Activated gamma-delta T cell treated with Interleukin-2 at 50 U/mL for 16 hours (primary cell): ENCODE data around the gene GYPC.
"Not testable (repeated sequence)": the region's sequence is repeated elsewhere in the genome, so short reads cannot be mapped to it uniquely, and the experiment has no call there.

ENCODE experiments used
- DNase-seq: peaks from one replicate; pipeline ENCODE4 v3.0.0-alpha.2; 2020

GYPC gene

DNA sequence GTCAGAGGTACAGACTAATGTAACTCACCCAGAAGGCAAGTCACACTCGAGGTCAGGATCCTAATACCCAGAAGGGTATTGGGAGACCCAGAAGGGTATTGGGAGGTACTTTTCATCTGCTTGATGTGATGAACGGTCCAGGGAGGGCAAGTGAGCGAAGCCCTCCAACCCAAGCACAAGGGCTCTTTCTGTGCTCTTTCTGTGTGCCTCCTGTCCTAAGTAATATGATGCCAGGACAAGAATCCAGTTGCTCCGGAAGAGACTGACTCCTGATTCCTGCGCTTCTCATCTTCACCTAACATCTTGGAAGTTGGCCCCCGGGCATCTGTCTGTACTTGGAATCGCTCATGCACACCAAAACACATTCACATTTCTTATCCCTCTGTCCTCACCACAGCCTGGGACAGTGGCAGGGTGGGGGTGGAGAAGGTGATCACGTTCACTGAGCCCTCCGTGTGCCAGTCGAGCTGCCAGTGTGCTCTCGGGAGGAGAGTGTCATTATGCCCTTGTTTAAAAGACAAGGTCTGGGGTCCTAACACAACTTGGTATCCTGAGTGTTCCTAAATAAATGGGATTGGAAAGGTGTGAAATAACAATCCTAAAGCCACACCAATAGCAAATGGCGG, 17.1 kb downstream of the GYPC start:
- DNase-seq: no peak

DNA sequence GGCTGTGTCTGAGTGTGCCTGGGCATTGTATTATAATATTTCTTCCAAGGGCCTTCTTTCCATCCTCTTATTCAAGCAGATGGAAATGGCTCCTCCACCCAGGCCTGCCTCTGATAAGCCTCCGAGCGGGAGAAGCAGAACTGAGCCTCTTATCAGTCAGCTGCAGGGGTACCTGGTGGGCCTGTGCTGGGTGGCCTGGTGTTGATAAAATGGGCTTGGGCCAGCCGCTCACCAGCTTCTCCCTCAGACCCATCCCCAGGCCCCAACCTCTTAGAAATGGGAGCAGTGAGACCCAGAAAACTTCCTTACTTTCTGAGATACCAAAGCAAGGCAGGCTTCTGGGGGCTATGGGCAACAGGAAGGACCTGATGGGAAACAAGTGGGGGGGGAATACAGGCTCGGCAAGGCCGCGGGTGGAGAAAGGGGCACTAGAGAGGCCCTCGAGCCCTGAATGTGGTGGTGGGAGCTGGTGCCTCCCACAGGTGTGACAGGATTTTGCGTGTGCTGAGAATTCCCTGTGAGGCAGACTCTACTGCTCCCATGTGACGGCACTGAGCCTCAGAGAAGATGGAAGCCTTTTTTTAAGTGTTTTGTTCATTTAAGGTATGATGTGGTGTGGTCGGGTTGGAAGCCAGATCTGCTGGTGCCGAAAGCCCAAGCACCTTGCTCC, 18.3 kb downstream of the GYPC start:
- DNase-seq: no peak

DNA sequence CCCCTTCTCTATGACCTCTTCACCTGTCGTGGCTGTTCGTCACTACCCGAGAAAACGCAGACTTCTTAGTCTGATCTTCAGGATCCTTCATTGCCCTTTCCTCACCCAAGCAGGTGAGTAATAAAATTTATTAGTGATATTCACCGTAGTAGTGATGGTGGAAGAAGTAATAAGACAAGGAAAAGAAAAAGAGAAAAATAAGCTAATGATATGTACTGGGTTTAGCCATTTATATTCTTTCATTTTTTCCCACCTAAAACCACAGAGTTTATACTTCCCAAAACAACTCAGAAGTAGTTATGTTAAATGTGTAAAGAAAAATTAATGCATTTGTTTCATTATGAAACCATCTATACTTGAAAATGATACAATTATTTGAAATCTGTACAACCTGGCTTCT, 19.7 kb downstream of the GYPC start:
- no peak for DNase-seq

DNA sequence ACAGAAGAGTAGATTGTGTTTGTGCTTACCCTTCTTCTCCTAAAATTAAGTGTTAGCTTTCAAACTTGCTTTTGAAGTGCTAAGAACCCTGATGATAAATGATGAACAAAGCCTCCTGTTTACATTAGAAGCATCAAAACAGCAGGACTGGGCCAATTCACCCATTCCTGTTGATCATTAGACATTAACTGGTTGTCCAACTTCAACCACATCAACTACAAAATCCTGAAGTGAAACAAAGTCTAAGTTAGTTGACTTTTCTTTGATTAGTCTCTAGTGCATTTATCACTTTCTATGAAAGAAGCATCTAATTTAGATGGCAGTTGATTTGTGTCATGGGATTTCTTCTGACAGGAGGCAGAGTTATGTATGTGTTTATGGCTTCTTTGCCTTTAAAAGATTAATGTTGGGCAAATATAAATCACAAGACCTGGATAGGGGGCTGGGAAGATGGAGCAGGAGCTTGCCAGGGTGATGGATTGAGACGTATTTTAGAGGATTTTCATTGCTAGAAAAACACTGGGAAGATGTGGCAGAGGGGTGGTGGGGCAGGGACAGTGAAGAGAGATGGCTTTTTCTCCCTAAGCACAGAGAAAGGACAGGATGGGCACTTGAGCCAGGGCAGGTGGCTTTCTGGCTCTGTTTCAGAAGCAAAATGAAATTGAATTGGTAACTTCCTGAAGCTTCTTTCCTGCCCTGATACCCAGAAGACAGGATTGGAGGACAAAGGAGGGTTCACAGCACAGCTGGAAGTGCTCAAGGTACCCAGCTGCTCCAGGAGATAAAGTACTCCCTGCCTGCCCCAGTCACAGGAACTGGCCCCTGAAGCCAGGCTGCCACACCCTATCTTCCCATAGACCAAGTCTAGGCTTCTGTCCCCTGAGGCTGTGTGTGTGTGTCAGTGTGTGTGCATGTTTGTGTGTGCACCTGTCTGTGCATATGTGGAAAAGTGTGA, 20.5 kb downstream of the GYPC start:
- DNase-seq: no peak

DNA sequence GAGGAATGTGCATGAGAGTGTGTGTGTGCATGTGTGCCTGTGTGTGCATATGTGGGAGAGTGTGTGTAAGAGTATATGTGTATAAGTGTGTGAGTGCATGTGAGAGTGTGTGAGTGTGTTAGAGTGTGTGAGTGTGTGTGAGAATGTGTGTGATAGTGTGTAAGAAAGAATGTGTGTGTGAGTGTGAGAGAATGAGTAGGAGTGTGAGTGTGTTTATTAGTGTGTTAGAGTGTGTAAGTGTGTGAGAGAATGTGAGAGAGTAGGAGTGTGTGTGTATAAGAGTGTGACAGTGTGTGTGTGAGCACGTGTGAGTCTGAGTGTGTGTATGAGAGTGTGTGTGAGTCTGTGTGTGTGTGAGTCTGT, 21.2 kb downstream of the GYPC start:
- no peak for DNase-seq

DNA sequence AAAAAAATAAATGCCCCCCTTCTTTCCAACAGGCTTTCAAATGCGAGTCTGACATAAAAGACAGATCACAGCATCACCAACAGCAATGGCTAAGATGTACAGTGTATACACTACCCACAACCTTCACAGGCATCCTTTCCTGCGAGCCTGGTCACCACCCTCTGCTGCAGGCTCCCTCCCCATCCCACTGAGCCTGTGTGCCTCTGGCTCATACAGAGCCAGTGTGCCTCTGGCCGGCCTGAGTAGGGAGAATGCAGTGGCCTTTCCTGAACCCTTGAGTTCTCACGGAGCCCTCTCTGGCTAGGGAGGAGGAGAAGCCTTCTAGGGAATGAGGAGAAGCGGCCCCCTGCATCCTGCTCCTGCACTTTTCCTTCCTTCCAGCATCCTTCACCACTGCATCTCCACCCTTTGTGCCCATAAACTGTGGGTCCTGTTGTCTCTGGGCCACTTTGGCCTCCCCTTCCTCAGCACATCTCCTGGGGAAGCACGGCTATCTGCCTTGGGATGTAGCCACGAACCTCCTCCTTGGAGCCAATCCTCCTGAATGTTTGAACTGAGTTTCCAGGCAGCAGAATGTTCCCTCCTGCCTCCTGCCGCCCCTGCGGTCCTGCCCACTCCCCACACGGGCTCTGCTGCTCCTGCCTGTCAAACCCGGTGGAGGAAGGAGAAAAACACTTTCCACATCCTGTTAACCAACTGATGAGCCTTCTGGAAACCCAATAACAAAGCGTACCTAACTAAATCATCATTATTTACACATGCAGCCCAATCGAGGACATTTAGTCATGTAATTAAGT, 22.5 kb downstream of the GYPC start:
- no peak for DNase-seq

DNA sequence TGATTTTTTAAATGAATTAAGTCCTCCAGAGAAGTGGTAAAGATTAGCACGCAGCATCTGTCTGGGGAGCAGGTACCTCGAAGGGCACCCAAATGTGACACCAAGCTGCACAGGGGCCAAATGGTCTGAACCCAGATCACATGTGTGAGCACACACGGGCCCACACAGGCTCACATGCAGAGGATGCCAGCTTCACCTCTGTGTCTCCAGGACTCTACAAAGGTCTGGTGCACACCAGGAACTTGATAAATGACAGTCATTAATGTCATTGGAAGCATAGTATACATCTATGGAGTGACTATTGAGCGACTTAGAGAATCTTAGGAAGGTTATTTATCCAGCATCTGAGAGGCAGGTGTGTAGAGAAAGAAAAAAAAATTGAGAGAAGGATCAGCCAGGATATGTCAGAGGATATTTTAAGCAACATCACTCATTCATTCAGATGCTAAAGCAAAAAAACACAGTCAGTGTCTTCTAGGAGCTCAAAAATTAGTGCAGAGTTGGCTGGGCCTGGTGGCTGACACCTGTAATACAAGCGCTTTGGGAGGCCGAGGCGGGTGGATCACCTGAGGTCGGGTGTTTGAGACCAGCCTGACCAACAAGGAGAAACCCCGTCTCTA, 23.2 kb downstream of the GYPC start:
- DNase-seq: no peak

DNA sequence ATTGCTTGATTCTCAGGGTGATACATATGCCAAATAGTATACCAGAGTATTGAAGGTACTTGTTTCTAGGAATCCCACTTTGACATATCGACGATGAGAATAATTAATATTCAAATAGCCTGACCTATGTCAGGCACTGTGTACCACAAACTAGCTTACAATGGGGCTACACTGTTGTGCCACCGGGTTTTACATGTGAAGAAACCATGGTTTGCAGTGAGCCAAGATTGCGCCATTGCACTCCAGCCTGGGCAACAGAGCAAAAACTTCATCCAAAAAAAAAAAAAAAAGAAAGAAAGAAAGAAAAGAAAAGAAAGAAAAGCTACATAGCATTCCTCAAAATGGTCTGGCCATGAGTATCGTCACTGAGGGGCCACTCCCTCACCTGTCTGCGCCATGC, 25.5 kb downstream of the GYPC start:
- DNase-seq: no peak

DNA sequence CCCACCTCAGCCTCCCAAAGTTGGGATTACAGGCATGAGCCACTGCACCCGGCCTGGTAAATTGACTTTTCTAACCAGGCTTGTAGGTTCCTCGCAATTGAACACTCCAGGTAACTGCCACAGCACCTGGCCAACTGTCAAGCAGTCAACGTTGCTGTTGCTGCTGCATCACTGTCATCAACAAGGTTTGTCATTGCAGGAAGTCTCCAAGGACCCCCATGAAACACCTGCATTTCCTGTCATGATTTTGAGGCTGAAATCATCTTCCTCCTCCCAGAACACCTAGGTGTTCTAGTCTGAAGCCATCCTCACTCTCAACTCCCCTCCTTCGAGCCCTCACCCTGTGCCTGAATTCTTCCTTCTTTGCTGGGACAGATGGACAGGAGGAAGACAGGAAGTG, 29.7 kb downstream of the GYPC start:
- DNase-seq: no peak

DNA sequence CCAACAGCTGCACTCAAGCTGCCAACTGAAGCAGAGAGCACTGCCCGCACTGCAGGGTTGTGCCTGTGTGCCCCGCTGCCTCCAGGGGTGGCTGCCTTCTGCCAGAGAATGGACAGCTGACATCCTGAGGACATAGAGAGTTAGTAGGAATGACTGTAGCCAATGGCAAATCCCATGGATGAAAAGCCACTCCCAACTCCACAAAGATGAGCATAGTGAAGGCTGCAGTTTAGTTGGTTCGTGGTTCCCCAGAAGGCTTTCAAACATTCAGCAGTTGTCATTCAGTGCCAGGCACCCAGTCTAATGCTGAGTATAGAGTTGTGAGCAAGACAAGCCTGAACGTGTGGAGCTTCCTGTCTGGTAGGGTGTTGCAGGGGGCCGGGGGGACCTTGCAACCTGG, 30.3 kb downstream of the GYPC start:
- DNase-seq: no peak

DNA sequence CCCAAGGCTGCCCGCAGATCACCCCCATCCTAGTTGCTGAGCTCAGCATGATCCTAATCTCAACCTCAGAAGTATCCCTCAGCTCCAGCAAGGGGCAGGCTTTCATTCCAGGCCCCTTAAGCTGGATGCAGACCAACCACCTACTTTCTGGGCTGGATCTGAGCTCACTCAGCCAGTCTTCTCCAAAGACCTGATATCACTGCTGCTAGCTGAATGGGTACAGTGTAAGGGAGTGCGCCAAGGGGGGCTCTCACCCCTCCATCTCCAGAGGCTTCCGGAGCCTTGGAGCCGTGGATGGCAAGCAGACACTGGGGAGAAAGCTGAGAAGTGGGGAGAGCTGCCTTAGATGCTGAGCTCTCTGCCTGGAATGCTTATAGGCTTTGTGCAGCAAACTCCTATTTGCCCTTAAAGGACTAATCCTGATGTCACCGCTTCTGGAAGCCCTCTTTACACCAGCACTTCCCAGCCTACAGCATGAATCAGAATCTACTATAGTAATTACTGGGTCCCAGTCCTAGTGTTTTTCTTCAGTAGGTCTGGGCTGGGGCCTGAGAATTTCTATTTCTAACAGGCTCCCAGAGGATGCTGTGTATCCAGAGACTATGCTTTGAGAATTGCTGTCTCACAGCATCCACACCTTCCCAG, 31.0 kb downstream of the GYPC start:
- DNase-seq: no peak

DNA sequence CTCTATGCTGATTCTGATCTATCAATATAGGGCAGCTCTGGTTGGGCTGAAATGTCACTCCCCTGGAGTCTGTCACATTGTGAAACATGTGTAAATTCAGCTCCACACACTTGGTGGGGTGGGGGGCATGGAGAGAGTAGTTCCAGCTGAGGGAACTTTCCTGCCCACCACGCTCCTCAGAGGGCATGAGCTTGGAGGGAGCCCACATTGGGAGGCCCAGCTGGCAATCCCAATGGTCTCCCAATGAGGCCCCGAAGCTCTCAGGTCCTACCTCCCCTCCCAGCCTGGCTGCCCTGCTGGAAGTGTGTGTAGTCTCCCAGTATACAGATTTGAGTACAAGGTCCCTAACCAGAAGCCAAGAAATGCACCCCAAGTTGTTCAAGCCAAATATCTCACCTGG, 31.5 kb downstream of the GYPC start:
- no peak for DNase-seq

DNA sequence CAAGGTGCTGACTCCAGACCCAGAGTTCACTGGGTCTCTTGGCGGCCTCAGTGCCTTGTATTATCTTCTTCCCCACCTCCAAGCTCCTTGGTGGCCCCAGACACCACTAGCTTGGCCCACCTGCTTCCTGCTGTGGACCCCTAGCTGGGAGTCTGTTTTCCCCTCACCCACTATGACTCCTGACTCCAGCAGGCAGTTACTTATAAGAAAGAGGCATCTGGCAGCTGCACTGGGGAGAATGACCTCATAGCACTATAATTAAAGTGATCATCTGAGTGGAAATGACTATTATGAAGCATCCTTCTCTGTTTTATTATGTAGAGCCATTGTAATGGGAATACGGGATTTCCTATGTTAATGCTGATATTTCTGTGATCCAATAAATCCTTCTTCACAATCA, 32.6 kb downstream of the GYPC start:
- not testable (repeated sequence) for DNase-seq

DNA sequence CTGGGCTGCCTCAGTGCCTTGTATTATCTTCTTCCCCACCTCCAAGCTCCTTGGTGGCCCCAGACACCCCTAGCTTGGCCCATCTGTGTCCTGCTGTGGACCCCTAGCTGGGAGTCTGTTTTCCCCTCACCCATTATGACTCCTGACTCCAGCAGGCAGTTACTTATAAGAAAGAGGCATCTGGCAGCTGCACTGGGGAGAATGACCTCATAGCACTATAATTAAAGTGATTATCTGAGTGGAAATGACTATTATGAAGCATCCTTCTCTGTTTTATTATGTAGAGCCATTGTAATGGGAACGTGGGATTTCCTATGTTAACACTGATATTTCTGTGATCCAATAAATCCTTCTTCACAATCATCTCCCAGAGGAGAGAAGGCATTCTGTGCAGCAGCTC, 36.3 kb downstream of the GYPC start:
- not testable (repeated sequence) for DNase-seq

DNA sequence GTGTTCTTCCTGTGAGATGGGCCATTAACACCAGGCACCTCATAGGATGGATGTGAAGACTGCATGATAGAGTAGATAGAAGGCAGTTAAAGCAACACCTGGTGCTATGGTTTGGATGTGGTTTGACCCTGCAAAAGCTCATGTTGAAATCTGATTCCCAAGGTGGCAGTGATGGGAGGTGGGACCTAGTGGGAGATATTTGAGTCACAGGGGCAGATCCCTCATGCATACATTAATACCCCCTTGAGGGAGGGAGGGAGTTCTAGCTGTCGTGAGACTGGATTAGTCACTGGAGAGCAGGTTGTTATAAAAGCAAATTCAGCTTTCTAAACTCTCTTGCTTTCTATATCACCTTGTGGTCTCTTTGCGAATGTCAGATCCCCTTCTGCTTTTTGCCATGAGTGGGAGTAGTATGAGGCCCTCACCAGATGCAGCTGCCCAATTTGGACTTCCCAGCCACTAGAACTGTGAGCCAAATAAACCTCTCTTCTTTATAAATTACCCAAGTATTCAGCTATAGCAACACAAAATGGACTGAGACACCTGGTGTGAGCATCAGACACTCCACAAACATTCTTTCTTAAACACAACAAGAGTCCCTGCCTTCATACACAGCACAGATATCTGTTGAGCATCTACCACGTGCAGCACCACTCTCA, 37.1 kb downstream of the GYPC start:
- not testable (repeated sequence) for DNase-seq

DNA sequence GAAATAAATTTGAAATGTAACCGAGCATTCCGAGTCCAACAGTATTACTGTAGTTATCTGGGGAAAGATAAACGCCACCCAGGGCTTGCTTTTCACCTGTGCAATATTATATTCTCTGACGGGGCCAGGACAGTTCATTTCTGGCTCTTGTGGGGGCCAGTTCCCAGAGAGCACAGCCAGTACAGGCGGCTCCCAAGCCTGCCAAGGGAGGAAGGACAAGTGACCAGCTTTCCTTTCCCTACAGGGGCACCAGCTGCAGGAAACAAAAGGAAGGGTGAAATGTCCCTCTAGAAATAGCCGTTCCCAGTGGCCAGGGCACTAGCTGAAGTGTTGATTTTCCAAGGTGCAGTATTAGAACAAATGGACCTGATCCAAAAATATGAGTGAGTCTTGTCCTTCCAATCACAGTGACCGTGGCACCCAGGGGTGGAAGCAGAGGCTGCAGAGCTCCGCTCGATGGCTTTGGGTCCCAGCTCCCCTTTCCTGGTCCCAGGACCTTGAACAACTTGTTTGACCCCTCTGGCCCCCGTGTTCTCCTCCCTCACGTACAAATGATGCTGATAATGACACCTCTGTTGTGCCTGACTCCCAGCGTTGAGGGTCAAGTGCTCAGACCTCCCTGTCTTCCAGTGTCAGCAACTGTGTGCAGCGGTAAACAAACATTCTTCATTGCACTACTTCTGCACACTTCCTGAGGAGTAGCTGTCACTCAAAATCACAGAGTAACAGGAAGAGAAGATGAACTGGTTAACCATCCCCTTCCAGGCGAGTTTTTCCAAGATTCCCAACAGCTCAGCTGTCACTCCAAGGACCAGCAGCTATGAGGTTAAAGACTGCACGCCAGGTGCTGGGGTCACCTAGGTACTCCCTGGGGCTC, 40.9 kb downstream of the GYPC start:
- DNase-seq: no peak

DNA sequence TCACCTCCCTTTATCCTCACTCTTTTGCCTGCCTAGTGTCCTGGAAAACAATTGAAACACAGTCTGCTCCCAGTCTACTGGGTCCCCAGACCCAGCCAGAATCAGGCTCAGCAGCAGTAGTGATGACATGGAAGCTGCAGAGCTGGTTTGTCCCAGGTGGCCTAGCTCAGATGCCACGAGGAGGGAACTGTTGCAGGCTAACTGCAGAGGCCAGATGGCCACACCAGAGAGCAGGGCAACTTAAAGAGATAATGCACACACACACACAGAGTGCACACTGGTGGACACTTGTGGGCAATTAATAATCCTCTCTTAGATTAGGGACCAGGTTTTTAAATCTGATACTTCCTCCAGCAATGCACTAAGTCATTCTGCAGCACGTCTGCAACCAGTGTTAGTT, 42.4 kb downstream of the GYPC start:
- no peak for DNase-seq

DNA sequence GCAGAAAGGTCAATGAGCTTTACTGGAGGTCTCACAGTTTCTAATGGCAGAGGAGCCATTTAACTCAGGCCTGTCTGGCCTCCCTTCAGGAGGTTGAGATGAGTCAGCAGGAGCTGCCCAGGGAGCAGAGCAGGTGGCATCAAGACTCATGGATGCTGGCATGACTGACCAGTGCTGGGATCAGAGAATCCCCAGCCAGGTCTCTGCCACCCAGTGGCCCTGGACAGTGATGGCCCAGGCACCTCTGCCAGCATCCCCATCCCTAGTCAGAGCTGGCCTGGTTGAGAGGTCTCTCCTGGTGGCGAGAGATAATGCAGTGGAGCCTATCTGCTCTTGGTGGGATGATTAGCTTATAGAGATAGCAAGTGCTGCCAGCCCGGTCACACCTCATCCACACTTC, 43.1 kb downstream of the GYPC start:
- DNase-seq: no peak

DNA sequence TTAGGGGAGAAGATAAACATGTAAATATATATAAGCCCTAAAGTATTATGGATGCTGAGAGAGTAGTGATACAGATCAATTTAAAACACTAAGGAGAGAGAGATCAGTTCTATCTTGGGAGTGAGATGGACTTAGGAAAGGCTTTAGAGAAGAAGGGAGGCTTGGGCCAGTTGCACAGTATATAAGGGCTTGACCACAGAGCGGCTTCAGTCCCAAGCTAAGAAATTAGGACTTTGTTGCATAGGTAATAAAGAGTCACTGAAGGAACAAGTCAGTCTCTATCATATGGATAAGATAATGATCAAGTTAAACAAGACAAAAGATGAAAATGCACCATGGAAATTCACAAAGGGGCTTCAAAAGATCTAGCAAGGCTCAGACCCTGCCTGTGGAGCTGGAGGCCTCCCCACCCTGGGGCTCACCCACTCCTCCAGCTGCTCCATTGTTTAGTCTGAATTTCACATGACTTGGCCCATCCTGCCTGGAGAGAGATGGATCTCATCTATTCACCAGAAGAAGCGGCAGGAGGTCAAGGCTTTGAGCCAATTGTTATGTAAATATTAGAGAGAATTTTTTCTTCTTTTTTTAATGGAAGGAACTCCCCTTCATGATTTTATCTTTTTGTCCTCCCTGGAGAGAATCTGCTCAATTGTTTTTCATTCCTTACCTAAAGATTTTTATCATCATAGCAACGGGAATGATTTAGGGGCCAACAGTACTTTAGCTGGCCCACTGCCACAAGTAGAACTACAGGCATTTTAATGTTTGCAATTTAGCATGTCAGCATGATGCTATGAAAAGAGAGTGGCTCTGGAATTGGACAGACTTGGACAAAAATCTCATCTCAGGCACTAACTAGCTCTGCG, 44.0 kb downstream of the GYPC start:
- DNase-seq: no peak

DNA sequence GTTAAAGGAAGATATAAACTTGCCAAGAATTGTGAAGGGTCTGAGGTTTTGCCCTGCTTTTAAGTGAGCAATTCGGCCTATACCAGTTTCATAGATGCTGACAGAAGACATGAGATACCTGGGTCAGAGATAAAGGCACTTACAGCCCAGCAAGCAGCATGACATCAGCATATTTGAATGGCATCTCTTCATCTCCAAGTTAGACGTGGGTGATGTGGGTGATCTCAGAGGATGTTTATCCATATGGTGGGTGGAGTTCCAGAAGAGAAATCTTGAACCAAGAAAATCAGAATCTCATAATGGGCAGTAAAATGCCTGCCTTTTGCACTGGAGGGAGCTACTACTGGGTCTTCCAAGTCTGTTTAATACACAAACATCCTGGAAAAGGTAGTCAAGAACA, 44.7 kb downstream of the GYPC start:
- DNase-seq: no peak
